ENCODE data around the gene TJAP1.
"Not testable (repeated sequence)": the region's sequence is repeated elsewhere in the genome, so short reads cannot be mapped to it uniquely, and the experiment has no call there.

TJAP1 gene

GRCh38 chr6:43497129-43497396, 19.7 kb downstream of the TJAP1 start:
- TF ChIP-seq, protein P1, sequence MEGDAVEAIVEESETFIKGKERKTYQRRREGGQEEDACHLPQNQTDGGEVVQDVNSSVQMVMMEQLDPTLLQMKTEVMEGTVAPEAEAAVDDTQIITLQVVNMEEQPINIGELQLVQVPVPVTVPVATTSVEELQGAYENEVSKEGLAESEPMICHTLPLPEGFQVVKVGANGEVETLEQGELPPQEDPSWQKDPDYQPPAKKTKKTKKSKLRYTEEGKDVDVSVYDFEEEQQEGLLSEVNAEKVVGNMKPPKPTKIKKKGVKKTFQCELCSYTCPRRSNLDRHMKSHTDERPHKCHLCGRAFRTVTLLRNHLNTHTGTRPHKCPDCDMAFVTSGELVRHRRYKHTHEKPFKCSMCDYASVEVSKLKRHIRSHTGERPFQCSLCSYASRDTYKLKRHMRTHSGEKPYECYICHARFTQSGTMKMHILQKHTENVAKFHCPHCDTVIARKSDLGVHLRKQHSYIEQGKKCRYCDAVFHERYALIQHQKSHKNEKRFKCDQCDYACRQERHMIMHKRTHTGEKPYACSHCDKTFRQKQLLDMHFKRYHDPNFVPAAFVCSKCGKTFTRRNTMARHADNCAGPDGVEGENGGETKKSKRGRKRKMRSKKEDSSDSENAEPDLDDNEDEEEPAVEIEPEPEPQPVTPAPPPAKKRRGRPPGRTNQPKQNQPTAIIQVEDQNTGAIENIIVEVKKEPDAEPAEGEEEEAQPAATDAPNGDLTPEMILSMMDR (IDR thresholded peaks at IDR 0.05; ENCODE audit: low read depth, low read length): no peak
- H3K4me3 ChIP-seq (ENCODE audit: low read depth, low read length): no peak overlapping the region

DNA sequence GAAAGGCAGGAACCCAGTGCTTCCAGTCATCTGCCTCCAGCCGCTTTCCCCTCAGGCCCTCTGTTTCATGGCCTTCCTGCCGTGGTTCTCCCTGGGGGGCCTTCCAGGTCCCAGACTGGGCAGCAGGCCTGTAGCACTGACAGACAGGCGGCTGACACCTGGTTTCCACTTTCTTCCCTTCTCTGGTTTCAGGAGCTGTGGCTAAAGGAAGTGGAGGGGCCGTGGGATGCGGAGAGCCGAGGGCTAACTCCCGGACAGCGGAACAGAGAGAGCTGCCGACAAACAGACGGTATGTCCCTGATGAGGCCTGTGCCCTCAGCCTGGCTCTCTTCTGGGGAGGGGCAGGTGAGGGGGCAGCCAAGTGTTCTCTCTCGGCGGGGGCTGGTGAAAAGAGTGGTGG, 20.3 kb downstream of the TJAP1 start:
- TF ChIP-seq, protein P1 (IDR thresholded peaks at IDR 0.05; ENCODE audit: low read depth, low read length): no peak
- no peak overlapping the region for H3K4me3 ChIP-seq (ENCODE audit: low read depth, low read length)

GRCh38 chr6:43498291-43498690, 20.9 kb downstream of the TJAP1 start:
- not testable (repeated sequence) for H3K4me3 ChIP-seq (ENCODE audit: low read depth, low read length)

GRCh38 chr6:43499028-43499815, 21.9 kb downstream of the TJAP1 start:
- TF ChIP-seq, protein P1 (IDR thresholded peaks at IDR 0.05; ENCODE audit: low read depth, low read length): no peak
- H3K4me3 ChIP-seq (ENCODE audit: low read depth, low read length): no peak overlapping the region

DNA sequence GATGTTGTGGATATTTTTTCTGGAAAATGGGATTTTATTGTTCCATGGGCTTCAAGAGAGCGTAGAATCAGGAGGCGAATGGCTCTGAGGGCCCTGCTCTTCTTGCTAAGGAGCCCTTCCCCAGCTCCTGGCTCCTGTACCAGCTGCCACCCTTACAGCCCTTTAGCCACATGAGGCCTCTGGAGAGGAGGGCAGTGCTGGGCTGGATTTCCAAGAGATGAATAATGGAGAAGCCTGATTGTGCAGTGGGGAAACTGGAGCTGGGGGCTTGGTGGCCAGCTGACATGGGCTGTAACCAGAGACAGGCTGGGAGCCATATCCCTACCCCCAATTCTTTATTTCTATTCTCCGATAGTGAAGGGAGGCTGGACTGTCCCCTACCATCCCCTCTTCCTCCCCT, 23.6 kb downstream of the TJAP1 start:
- no peak overlapping the region for H3K4me3 ChIP-seq (ENCODE audit: low read depth, low read length)
- TF ChIP-seq, protein P1 (IDR thresholded peaks at IDR 0.05; ENCODE audit: low read depth, low read length): no peak

GRCh38 chr6:43502666-43503065, 25.3 kb downstream of the TJAP1 start:
- no peak overlapping the region for H3K4me3 ChIP-seq (ENCODE audit: low read depth, low read length)
- TF ChIP-seq, protein P1 (IDR thresholded peaks at IDR 0.05; ENCODE audit: low read depth, low read length): no peak

GRCh38 chr6:43503443-43503842, 26.1 kb downstream of the TJAP1 start:
- H3K4me3 ChIP-seq (ENCODE audit: low read depth, low read length): no peak overlapping the region
- TF ChIP-seq, protein P1 (IDR thresholded peaks at IDR 0.05; ENCODE audit: low read depth, low read length): no peak

All from WI38 (cell line).